GM12878 (cell line): Measurements from ENCODE around the gene NISCH. TPM values are rescaled to one million over a fixed set of nuclear protein-coding genes. Genes with fewer than 3 reads are reported as not detected.

Experiments
- ATF7 ChIP-seq: fragments of 450-650 bp; IDR thresholded peaks from 2 replicates; pipeline ENCODE4 v1.6.1; 2016; ENCODE audit warnings: low read depth, mild to moderate bottlenecking
- ETV6 ChIP-seq, 2 experiments: fragments of 450-650 bp in 1 of 2; IDR thresholded peaks in 1 of 2; conservative IDR thresholded peaks in 1 of 2; 2 replicates each; pipeline ENCODE4 v1.6.1; 2014; ENCODE audit warnings: antibody characterized with exemption in 1 of 2, borderline replicate concordance in 1 of 2, low read depth in 1 of 2, mild to moderate bottlenecking in 1 of 2, moderate library complexity in 1 of 2
- NKRF ChIP-seq: fragments of 450-650 bp; conservative IDR thresholded peaks from 2 replicates; pipeline ENCODE4 v1.6.1; 2017; ENCODE audit warnings: mild to moderate bottlenecking, moderate library complexity
- POLR2AphosphoS2 ChIP-seq: IDR thresholded peaks from 2 replicates; pipeline ENCODE4 v1.6.1; 2011; ENCODE audit warnings: low read depth, mild to moderate bottlenecking, low read length, improper control_type of control experiment, moderate library complexity
- ZZZ3 ChIP-seq: IDR thresholded peaks from 2 replicates; pipeline ENCODE4 v1.6.1; 2011; ENCODE audit warnings: low read depth; ENCODE audit not compliant: control insufficient read depth, insufficient read length
- polyA plus RNA-seq, 11 experiments: library from polyadenylated mRNA; depleted of rRNA in 4 of 11; unstranded in 6 of 11; stranded (reverse) in 5 of 11; fragments of >200 nt; fragmentation: Nextera tagmentation in 4 of 11; fragmentation: Illumina TruSeq in 1 of 11; extraction: Ambion mirVana in 4 of 11; extraction: Trizol in 1 of 11; gene quantifications; 1 replicate in 1 of 11; 2 replicates in 10 of 11; pipeline versions ENCODE4 v1.2.1 to v1.2.3, GENCODE V29; 2011 to 2016; ENCODE audit warnings: inconsistent platforms in 2 of 11, missing spikeins in 2 of 11, low read depth in 1 of 11
- total RNA-seq, 4 experiments: library from RNA; depleted of rRNA in 3 of 4; stranded (reverse); fragments of >200 nt in 3 of 4; fragmentation: Illumina TruSeq in 1 of 4; extraction: Trizol in 1 of 4; gene quantifications; 2 replicates each; pipeline versions ENCODE4 v1.2.1 to v1.2.3, GENCODE V29; 2013 to 2021
- TF ChIP-seq, protein P1 (sequence below): fragments of 450-650 bp; IDR thresholded peaks from 2 replicates; pipeline ENCODE4 v1.6.1; 2017; ENCODE audit warnings: mild to moderate bottlenecking, moderate library complexity

The NISCH gene
- total and polyA plus RNA-seq, 10 of the 15 experiments (the other 5 are each of a cell fraction or from before 2014, with no cell fraction given): 0.76 to 52.5 (median 24.6) TPM

DNA sequence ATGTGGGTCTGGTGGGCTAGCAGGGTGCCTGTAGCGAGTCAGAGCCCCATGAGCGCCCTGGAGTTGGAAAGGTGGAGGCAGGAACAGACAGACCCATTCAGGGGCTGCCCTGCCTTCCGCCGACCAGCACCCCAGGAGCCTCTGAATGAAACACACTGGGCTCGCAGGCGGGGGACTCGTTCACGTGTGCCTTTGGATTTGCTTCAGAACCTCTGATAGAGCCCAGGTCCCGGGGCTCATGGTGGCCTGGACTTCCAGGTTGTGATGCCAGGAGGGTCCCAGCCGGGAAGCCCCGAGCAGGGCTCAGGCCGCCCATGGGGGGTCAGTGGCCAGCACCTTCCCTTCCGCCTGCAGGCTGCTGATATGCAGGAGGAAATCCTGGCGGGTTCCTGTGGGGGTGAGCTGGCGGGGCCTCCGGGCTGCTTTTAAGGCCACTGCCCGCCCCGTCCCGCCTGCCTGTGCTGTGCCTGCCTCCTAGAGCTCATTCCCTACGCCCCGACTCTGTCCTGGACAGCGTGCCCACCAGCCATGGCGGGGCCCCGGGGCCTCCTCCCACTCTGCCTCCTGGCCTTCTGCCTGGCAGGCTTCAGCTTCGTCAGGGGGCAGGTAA is 39.6 kb downstream of the NISCH start, which contains the start of gene STAB1 (continued):
- TF ChIP-seq, protein P1, sequence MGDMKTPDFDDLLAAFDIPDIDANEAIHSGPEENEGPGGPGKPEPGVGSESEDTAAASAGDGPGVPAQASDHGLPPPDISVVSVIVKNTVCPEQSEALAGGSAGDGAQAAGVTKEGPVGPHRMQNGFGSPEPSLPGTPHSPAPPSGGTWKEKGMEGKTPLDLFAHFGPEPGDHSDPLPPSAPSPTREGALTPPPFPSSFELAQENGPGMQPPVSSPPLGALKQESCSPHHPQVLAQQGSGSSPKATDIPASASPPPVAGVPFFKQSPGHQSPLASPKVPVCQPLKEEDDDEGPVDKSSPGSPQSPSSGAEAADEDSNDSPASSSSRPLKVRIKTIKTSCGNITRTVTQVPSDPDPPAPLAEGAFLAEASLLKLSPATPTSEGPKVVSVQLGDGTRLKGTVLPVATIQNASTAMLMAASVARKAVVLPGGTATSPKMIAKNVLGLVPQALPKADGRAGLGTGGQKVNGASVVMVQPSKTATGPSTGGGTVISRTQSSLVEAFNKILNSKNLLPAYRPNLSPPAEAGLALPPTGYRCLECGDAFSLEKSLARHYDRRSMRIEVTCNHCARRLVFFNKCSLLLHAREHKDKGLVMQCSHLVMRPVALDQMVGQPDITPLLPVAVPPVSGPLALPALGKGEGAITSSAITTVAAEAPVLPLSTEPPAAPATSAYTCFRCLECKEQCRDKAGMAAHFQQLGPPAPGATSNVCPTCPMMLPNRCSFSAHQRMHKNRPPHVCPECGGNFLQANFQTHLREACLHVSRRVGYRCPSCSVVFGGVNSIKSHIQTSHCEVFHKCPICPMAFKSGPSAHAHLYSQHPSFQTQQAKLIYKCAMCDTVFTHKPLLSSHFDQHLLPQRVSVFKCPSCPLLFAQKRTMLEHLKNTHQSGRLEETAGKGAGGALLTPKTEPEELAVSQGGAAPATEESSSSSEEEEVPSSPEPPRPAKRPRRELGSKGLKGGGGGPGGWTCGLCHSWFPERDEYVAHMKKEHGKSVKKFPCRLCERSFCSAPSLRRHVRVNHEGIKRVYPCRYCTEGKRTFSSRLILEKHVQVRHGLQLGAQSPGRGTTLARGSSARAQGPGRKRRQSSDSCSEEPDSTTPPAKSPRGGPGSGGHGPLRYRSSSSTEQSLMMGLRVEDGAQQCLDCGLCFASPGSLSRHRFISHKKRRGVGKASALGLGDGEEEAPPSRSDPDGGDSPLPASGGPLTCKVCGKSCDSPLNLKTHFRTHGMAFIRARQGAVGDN: no peak
- TF ChIP-seq POLR2AphosphoS2 (no peak), ETV6 (conservative IDR thresholded peaks at IDR 0.05 in 1 of 2, IDR thresholded peaks at IDR 0.05 in 1 of 2; ENCODE audit: borderline replicate concordance in 1 of 2, low read depth in 1 of 2) (no peak), ZZZ3 (no peak), ATF7 (no peak), NKRF (no peak)
